GM18502 (cell line): ENCODE measurements around the gene RNF125.

ENCODE experiments used
- ATAC-seq: cut with Tn5 transposase; IDR thresholded peaks from one replicate; pipeline ENCODE4 v1.9.1; 2021; ENCODE audit warnings: mild to moderate bottlenecking; ENCODE audit not compliant: unreplicated experiment, poor library complexity

RNF125 gene

DNA sequence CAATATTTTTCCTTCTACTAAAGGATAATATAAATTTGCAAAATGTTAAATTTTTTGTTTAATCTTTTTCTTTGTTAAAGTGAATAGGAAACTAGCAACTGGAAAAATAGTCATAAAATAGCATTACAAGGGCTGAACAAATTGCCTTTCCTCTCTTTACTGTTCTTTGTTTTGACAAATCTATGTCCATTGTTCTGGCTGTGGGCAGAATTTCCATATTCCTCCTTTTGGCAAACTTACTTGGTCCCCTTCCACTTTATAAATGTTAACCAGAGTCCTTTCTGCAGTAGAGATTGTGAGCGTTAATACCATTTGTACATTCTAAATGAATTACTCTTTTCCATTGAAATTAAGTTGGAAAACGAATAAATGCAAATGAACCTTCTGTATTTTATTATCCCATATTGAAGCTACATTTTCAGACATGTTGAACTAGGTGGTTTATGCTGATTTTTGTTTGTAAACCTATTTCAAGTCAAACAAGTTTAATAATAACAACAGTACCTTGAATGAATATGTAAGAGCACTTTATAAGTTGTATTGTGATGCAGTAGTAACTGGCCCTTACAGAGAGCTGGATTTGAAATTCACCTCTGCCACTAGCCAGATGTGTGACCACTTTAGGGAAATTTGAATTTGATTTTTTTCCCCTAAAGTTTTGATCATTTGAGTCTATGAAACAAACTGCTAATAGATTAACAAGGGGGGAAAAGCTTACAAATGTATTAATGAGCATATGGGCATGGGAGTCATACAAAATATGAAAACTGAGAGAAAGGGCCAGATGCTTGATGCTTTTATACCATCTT, 3.3 kb downstream of the RNF125 start:
- no peak for ATAC-seq

DNA sequence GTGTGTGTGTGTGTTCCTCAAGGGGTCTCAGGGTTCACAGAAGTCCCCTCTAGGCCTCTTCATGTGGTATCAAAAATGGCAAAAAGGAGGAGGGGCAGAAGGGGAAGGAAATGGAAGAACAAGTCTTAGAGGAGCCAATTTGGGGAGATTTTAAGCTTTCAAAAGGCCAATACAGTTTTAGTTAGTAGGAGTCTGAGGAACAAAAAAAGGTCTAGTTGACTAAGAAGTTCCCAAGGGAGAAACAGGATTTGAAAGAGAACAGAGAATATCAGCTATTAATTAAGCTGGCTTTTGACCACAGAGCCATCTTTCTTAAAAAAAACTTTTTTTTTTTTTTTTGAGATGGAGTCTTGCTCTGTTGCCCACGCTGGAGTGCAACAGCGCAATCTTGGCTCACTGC, 7.1 kb downstream of the RNF125 start:
- no peak for ATAC-seq

DNA sequence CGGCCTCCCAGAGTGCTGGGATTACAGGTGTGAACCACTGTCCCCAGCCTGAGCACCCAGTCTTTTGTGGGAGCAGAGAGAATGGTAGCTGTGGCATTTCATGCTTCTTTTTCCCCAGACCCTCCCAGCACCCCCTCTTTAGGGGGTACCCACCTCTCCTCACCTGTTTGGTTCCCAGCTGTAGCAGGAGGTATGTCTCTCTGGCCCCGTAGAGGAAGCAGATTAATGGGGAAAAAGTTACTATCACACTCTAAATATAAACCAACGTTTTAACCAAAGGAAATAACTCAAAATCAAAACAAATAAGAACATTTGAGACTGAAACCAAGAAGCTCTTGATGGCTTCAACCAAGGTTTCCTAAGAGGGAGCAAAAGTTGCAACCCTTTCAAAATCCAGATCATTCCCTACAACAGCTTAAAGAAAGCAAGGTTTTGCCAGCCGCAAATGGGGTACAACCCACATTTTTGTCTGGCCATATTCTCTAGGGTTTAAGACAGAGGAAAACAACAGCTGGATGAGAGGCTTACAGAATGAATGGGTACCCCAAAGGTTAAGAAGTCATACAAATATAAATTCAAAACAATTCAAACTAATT, 8.0 kb downstream of the RNF125 start:
- ATAC-seq: no peak

DNA sequence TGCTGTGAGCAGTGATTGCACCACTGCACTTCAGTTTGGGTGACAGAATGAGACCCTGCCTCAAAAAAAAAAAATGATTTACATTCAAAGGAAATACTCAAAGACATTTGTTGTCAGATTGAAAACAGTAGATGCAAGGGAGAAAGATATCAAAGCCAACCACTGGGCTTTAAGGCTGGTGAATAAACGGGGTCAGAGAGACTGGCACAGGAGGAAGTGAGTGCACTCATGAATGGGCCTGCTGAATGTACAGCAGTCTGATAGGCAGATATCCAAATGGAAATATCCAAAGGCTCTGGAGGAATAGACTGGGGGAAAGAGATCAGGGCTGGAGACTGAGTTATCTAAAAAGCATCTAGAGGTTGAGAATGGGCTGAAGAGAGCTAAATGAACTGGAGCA, 10.9 kb downstream of the RNF125 start:
- ATAC-seq: no peak

DNA sequence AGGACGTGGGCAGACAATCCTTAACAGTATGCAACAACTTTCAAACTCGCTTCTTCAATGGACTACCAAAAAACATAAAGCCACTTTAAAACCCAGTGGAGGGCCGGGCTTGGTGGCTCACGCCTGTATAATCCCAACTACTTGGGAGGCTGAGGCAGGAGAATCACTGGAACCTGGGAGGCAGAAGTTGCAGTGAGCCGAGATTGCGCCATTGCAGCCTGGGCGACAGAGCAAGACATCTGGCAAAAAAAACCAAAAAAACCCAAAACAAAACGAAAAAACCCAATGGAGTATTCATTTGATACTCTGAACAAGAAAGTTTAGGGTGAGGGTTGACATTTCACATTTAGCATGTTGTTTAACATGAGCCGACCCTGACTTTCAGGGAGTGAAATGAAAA, 14.0 kb downstream of the RNF125 start:
- ATAC-seq: no peak

DNA sequence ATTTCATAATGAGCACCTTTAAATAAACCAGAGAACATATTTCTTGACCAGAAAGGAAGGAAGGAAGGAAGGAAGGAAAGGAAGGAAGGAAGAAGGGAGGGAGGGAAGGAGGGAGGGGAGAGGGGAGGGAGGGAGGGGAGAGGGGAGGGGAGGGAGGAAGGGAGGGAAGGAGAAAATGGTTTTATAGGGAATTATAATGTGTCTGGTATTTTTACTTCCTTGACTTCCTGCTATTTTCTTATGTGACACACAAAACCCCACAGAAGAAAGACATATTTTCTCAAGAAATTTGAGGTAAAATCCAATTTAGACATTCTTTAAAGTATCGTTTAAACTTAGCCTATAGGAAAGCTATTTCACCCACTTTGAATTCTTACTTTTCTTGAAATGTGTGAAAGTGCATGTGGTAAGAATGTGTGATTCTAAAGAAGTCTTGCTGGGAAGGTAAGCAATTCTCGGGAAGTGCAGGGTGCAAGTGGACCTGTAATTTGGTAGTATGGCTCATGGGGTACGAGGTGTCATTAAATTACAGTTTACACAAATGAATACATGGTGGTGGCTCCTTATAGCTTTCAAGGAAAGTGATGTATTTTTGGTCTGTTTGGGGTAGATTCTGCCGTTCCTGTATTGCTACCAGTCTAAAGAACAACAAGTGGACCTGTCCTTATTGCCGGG, 18.0 kb downstream of the RNF125 start:
- no peak for ATAC-seq

DNA sequence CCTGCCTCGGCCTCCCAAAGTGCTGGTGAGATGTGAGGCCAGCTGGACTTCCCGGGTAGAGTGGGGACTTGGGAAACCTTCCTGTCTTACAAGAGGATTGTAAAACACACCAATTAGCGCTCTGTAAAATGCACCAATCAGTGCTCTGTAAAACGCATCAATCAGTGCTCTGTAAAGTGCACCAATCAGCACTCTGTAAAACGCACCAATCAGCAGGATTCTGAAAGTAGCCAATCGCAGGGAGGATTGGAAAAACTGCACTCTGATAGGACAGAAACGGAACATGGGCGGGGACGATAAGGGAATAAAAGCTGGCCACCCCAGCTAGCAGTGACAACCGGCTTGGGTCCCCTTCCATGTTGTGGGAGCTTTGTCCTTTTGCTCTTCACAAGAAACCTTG, 19.0 kb downstream of the RNF125 start:
- ATAC-seq: no peak

DNA sequence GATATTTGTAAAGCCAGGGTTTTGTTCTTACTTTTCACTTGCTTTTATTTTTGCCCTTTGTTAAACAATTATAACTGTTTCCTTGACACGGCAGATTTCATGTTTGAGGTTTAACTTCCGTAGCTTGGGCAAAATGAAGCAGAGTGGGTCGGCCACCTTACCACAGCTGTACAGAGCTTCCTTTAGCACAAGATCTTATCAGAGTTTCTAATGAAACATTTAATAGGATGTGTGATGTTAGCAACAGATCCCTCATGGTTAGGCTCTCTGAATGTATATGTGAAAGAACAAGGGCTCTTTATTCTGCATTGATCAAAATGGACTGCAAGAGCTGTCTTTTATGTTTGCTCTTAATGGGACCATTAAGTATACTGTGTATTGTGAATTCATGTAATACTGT, 22.3 kb downstream of the RNF125 start:
- ATAC-seq: peak; percentile 90

DNA sequence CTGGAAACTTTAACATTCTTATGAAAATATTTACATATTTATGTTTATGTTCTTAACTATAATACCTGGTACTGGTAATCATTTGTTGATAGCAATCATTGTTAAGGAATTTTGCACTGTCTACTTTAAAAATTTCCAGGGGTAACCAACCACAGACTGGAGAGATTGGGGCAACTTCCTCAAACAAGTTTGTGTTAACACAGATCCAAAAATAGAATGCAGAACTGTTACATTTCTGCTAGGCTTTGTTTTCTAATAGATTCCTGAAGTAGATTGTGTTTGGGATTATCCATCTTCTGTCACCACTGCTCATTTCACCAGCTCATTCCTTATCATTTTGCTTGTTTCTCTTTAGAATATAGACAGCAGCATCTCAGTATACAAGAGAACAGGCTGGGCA, 23.7 kb downstream of the RNF125 start:
- no peak for ATAC-seq

DNA sequence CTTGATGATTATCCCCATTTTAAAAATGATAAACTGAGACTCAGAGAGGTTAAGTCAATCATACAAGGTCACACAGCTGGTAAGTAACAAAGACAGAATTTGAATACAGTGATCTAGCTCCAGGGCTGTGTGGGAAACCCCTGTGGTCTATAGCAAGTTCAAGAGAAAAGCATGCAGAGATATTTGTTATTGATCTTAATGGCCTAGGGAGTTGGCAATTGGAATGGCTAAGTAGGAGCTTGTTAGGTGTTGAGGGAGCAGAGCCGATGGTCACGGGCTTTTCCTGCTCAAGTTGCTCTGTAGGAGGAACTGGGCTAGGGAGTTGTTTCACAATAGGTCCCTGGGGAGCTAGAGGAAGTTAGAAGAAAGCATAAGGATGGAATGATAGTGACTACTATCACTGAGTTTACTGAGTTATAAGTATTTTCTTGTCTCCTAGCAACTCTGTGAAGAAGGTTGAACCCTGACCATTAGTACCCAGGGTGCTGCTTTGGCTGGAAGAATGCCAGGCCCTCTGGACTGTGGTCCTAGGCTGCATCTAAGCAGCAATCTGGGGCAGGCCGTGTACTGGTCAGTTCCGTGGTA, 30.0 kb downstream of the RNF125 start:
- peak; percentile 73 for ATAC-seq

DNA sequence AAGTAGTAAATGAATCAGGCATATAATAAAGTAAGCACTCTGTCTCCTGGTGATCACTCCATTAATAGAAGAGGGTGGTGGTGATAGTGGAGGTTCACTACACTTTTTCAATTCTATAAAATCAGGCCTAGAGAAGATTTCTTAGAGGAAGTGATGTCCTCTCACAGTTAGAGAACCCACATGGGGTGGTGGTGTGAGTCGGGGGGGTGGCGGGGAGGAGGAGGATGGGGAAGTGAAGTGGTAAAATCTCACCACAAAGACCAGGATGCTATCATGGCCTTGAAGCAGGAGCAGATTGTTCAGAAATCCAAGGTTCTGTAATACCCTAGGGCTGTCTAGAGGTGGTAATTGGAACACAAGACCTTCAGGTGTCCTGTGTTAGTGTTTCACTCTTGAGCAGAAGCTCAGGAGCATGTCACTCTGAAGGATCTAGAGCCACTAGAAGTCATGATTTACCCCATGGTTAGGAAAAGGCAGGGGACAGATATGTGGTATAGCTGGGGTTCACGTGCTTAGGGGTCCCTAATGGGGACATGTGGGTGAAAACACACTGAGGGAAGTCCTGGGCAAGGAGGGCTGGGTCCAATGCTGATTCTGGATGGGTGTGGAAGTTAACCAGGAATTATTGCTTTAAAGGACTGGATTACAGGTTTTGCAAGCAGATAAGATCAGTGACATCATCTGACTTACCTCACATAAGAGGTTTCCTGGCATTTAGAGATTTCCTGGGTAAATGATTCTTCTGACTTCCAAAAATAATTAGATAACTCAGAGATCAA, 31.0 kb downstream of the RNF125 start:
- ATAC-seq: peak; percentile 41

DNA sequence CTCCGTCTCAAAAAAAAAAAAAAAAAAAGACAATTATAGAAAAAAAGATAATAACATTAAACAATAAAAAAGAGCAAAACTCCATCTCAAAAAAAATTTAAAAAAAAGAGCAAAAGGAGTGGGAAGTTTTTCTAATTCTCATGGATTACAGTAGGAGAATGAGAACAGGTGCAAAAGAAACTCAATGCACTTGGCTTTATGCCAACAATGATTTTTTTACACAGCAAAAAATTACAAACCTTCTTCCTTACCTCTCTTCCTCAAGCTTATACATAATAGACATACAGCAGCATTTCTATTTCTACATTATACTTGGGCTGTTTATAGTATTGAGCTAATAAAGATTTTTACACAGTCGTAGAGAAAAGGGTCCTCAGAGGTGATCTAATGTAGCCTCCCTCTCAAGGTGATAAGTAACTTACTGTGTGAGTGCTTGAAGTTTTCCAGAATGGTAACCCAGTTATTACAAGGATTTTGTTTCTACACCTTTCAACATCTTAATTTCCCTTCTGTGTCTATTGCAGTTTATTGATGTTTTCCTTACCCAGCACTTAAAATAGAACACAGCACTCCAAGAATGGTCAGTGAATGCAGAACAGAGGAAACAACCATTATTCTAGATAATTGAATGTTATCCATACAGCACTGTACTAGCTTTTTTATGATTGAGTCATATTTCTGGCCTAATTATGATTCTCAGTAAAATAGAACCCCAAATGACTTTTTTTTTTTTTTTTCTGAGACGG, 38.2 kb downstream of the RNF125 start:
- ATAC-seq: no peak

DNA sequence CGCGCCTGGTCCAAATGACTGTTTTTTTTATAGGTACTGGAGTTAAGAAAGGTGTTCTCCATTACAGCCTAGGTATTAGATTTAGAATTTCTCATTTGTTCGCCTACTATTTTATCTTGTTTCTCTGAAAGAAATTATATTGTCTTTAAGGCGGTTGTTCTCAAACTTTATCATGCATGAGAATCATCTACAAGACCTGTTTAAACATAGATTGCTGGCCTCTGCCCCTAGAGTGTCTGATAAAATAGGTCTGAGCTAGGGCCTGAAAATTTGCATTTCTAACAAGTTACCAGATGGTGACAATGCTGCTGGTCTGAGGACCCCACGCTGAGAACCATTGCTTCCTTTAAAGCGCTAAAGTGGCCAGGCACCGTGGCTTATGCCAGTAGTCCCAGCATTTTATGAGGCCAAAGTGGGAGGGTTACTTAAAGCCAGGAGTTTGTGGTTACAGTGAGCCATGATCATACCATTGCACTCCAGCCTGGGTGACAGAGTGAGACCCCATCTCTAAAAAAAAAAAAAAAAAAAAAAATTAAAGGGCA, 39.1 kb downstream of the RNF125 start:
- no peak for ATAC-seq

DNA sequence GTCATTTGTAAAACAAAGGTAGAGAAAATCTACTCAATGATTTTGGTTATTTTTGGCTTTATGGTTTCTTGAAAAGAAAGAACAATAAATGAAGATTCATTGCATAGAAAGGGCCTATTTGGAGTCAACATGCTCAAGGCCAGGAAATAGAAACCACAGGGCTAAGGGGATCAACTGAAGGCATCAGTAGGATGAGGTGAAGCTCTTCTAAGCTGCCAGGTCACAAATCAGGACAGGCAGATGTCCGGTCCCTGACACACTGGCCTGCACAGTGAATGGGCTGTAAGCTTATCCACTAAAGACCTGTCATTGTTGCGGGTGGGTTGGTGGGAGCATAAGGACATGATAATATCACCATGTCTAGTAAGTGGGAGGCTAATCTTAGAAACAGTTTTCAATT, 41.4 kb downstream of the RNF125 start:
- ATAC-seq: no peak

DNA sequence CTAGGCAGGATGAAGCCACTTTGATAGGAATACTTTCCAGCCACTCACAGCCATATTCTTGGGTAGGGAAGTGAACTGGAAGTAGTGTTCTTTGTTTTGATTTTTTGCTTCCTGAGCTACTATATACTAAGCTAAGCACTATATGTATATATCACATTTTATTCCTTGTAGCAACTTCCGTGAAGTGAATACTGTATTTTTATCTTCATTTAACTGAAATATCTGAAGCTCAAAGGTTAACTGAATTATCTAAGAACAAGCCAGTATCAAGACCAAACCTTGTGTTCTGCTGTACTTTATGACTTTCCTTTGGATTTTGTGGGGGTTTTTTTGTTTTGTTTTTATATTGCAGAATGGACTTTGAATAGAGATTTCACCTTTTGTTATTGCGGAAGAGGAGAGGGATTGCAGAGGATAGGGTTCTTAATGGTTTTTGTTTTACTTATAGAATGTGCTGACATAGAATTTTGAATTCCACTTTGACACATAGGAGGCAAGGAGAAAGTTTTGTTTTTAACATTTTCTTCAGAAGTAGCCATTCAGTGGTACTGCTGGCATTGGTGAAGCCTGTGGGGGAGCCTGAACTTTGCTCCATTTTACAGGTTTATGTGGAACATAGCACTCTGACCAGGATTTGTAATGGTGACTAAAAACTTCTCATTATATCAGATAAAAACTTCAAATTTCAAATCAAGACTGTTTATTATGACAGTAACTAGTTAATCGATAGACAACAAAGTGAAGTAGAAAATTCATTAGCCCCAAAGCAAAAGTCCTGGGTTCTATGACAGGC, 48.9 kb downstream of the RNF125 start:
- no peak for ATAC-seq

DNA sequence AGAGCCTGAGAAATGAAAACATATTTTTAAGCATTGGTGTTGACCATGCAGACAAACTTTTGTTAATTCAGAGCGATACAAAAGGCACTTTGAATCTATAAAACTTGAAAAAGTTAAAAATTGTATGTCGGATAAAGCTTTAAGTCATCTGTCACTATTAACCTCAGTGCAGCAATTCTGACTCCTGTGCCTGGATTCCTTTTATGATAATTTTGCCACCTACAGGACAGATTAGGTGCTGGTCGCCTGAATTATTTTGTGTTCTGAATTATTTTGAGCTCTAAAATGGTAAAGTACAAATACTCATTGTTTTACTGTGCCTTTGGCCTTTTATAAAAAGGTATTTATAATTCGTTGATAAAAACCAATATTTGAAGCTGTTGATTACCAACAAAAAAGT, 53.7 kb downstream of the RNF125 start:
- ATAC-seq: peak; percentile 67

DNA sequence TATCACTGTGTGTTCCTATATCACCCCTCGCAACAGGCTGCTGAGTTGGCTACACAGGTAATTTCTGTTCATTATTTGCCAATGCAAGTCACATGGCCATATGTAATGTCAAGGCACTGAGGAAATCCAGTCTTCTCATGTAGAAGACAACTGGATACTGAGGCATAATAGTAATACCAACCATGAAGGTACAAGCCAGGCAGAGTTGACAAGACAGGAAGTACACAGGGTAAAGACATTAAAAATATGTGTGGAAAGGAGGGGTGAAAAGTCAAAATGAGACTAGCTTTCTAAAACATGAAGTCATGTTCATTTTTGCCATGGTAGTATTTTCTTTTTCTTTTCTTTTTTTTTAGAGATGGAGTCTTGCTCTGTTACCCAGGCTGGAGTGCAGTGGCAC, 55.6 kb downstream of the RNF125 start:
- no peak for ATAC-seq

DNA sequence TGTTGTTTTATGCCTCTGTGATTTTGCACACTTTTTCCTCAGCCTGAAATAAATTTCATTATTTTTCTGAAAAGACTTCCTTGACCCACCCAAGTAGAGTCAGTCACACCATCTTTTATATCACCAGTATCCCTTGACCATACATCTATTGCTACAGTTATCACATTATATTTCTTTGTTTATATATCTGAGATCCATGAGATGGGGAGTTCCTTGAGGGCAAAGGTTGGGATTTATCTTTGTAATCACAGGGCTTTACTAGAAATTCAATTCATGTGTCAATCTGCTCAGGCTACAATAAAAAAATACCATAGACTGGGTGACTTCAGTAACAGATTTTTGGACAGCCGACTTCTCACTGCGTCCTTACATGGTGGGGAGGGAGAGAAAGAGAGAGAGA, 60.2 kb downstream of the RNF125 start:
- no peak for ATAC-seq

DNA sequence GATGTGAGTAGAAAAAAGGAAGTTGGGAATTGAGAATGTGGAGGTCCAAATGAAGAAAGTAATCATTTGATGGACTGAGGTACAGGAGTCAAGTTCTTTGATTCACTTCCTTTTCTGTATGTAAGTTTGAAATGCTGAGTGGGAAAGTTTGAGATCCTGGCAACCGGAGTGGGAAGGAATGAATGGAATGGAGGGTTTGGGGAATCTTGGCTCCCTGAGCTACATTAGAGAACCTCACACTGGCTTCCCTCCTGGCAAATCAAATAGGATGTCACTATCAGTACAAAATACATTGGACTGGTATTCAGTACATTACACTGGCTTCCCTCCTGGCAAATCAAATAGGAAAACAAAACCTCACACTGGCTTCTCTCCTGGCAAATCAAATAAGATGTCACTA, 63.3 kb downstream of the RNF125 start:
- no peak for ATAC-seq
